WTC11 (cell line): ENCODE results near the gene SVIP. TPM values are rescaled to one million over a fixed set of nuclear protein-coding genes. Genes with fewer than 3 reads are reported as not detected.

Source experiments
- ATAC-seq: fragments of 200-7000 bp; cut with Tn5 transposase; 2 replicates; pipeline ENCODE4 v1.10.0; 2021; ENCODE audit warnings: mild to moderate bottlenecking, moderate library complexity
- CTCF ChIA-PET: fragments of 300-600 bp; sonication (Branson Sonifier 250); formaldehyde crosslinking; loops from one replicate; lab custom pipeline; 2021; ENCODE audit warnings: antibody characterized with exemption; lab: Charles Lee
- POLR2A ChIA-PET: fragments of 350-600 bp; sonication (Branson Sonifier 250); formaldehyde crosslinking; loops from one replicate; lab custom pipeline; 2021; ENCODE audit warnings: antibody characterized with exemption; lab: Charles Lee
- DNase-seq: peaks from one replicate; pipeline ENCODE4 v3.0.0; 2021; ENCODE audit warnings: low spot score
- H3K27ac Mint-ChIP-seq: 2 replicates; pipeline ENCODE4 v1.8.0; 2021; ENCODE audit warnings: mixed read lengths
- H3K27me3 Mint-ChIP-seq: 2 replicates; pipeline ENCODE4 v1.8.0; 2021; ENCODE audit warnings: low read depth, mild to moderate bottlenecking, moderate library complexity, mixed read lengths
- H3K36me3 Mint-ChIP-seq: 2 replicates; pipeline ENCODE4 v1.8.0; 2021; ENCODE audit warnings: mixed read lengths
- H3K4me1 Mint-ChIP-seq: 2 replicates; pipeline ENCODE4 v1.8.0; 2022; ENCODE audit warnings: mixed read lengths
- H3K4me3 Mint-ChIP-seq: 2 replicates; pipeline ENCODE4 v1.8.0; 2021; ENCODE audit warnings: mild to moderate bottlenecking, moderate library complexity, mixed read lengths
- H3K9me3 Mint-ChIP-seq: 2 replicates; pipeline ENCODE4 v1.8.0; 2021; ENCODE audit warnings: mixed read lengths
- AR ChIP-seq: fragments of 250-450 bp; sonication (Bioruptor Pico); IDR thresholded peaks from 2 replicates; pipeline ENCODE4 v1.9.0; 2021; ENCODE audit warnings: mild to moderate bottlenecking
- CDX4 ChIP-seq: fragments of 250-450 bp; sonication (Bioruptor Pico); IDR thresholded peaks from 2 replicates; pipeline ENCODE4 v1.9.0; 2021; ENCODE audit warnings: moderate library complexity, mild to moderate bottlenecking, inconsistent platforms, borderline replicate concordance
- CREM ChIP-seq: sonication (generic); formaldehyde crosslinking; IDR thresholded peaks from 2 replicates; pipeline ENCODE4 v1.8.1; 2022; ENCODE audit warnings: mild to moderate bottlenecking, missing genetic modification reagents, moderate library complexity
- E2F4 ChIP-seq: sonication (generic); formaldehyde crosslinking; IDR thresholded peaks from 2 replicates; pipeline ENCODE4 v1.8.1; 2022; ENCODE audit warnings: low read depth, mild to moderate bottlenecking, moderate library complexity, missing genetic modification reagents, borderline replicate concordance
- JAZF1 ChIP-seq: fragments of 250-450 bp; sonication (Bioruptor Pico); IDR thresholded peaks from 2 replicates; pipeline ENCODE4 v1.9.0; 2021; ENCODE audit warnings: moderate library complexity, mild to moderate bottlenecking, inconsistent platforms
- JUN ChIP-seq: sonication (generic); formaldehyde crosslinking; IDR thresholded peaks from 2 replicates; pipeline ENCODE4 v1.8.0; 2023; ENCODE audit warnings: mild to moderate bottlenecking, missing genetic modification reagents
- MYBL2 ChIP-seq: sonication (generic); formaldehyde crosslinking; IDR thresholded peaks from 2 replicates; pipeline ENCODE4 v1.8.1; 2023; ENCODE audit warnings: mild to moderate bottlenecking, moderate library complexity, missing genetic modification reagents
- NFYB ChIP-seq: sonication (generic); formaldehyde crosslinking; conservative IDR thresholded peaks from 2 replicates; pipeline ENCODE4 v1.8.0; 2022; ENCODE audit warnings: low read depth, missing genetic modification reagents
- NR1H2 ChIP-seq: sonication (generic); formaldehyde crosslinking; IDR thresholded peaks from 2 replicates; pipeline ENCODE4 v1.9.0; 2021; ENCODE audit warnings: mild to moderate bottlenecking, moderate library complexity, missing genetic modification reagents
- PRDM15 ChIP-seq: sonication (generic); formaldehyde crosslinking; IDR thresholded peaks from 2 replicates; pipeline ENCODE4 v1.8.0; 2022; ENCODE audit warnings: missing genetic modification reagents
- ZNF138 ChIP-seq: sonication (generic); formaldehyde crosslinking; conservative IDR thresholded peaks from 2 replicates; pipeline ENCODE4 v1.8.1; 2022; ENCODE audit warnings: mild to moderate bottlenecking, moderate library complexity, missing genetic modification reagents
- ZNF232 ChIP-seq: sonication (generic); formaldehyde crosslinking; IDR thresholded peaks from 2 replicates; pipeline ENCODE4 v1.8.0; 2022; ENCODE audit warnings: mild to moderate bottlenecking, missing genetic modification reagents
- total RNA-seq: library from RNA; stranded (reverse); gene quantifications from 3 replicates; pipeline ENCODE4 v1.2.3, GENCODE V29; 2021
- TF ChIP-seq, protein P1 (sequence below): fragments of 250-450 bp; sonication (Bioruptor Pico); IDR thresholded peaks from 2 replicates; pipeline ENCODE4 v2.1.2; 2022; ENCODE audit warnings: mild to moderate bottlenecking, moderate library complexity

Gene SVIP
- total RNA-seq, 1 experiment from 2014 or later = 9.1 TPM

- TF ChIP-seq CREM (CRISPR knock-in tag) (no peak), ZNF232 (CRISPR knock-in tag) (no peak), PRDM15 (CRISPR knock-in tag) (no peak), JAZF1 (CRISPR knock-in tag) (no peak)
- TF ChIP-seq, all 79 proteins: peak for 0
Observed at GRCh38 chr11:22807391-22807790, 22.2 kb downstream of the SVIP start (continued).

GRCh38 chr11:22802861-22803260 lies 26.7 kb downstream of the SVIP start:
- Mint-ChIP-seq H3K36me3 (no peaks in the 10 kb centered on the region), H3K27me3 (no peaks in the 10 kb centered on the region), H3K9me3 (no peaks in the 10 kb centered on the region), H3K4me1 (no peaks in the 10 kb centered on the region), H3K4me3 (no peak overlapping the region), H3K27ac (no peak overlapping the region)
- ChIA-PET CTCF (no interaction called here), POLR2A (no interaction called here)
- ATAC-seq (no peak), DNase-seq (no peak)
- TF ChIP-seq CDX4 (CRISPR knock-in tag) (no peak), NFYB (no peak), NR1H2 (CRISPR knock-in tag) (no peak), PRDM15 (CRISPR knock-in tag) (no peak), E2F4 (CRISPR knock-in tag) (no peak), ZNF138 (no peak), JUN (no peak), MYBL2 (CRISPR knock-in tag) (no peak), JAZF1 (CRISPR knock-in tag) (no peak), AR (CRISPR knock-in tag) (no peak)
- TF ChIP-seq, protein P1, sequence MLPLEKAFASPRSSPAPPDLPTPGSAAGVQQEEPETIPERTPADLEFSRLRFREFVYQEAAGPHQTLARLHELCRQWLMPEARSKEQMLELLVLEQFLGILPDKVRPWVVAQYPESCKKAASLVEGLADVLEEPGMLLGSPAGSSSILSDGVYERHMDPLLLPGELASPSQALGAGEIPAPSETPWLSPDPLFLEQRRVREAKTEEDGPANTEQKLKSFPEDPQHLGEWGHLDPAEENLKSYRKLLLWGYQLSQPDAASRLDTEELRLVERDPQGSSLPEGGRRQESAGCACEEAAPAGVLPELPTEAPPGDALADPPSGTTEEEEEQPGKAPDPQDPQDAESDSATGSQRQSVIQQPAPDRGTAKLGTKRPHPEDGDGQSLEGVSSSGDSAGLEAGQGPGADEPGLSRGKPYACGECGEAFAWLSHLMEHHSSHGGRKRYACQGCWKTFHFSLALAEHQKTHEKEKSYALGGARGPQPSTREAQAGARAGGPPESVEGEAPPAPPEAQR (CRISPR knock-in tag) = no peak
